SK-N-SH (cell line): ENCODE results near the gene KCNA1. TPM values are rescaled to one million over a fixed set of nuclear protein-coding genes. Genes with fewer than 3 reads are reported as not detected.

Source experiments
- CTCF ChIA-PET: fragments of 300-600, 350-600 bp; formaldehyde crosslinking; extraction: SDS; loops from one replicate; lab custom pipeline; 2021; lab: Yijun Ruan, JAX
- POLR2A ChIA-PET: fragments of 350-600 bp; sonication (Branson Sonifier 250); formaldehyde crosslinking; extraction: SDS; loops from one replicate; lab custom pipeline; 2020; ENCODE audit warnings: antibody characterized with exemption, inconsistent platforms; lab: Yijun Ruan, JAX
- DNase-seq: peaks from one replicate; pipeline ENCODE4 v3.0.0; 2012
- H2AFZ ChIP-seq: fragments of 200-600 bp; sonication (generic); 2 replicates; pipeline ENCODE4 v1.8.1; 2016; ENCODE audit warnings: antibody characterized with exemption, mild to moderate bottlenecking, low read depth
- H3F3A ChIP-seq: fragments of 200-600 bp; sonication (generic); replicated peaks from 2 replicates; pipeline ENCODE3; 2016; ENCODE audit warnings: antibody characterized with exemption, mild to moderate bottlenecking; ENCODE audit not compliant: insufficient read depth
- H3K27ac ChIP-seq, 2 experiments: fragments of 200-500 bp in 1 of 2; fragments of 200-600 bp in 1 of 2; sonication (Bioruptor generic) in 1 of 2; sonication (generic), shearing (Covaris generic) in 1 of 2; 2 replicates each; pipeline versions ENCODE4 v1.5.1 to v1.6.1; 2014 to 2016; ENCODE audit warnings: low read depth in 2 of 2, inconsistent platforms in 1 of 2, low read length in 1 of 2, mild to moderate bottlenecking in 1 of 2, mixed read lengths in 1 of 2
- H3K27me3 ChIP-seq: fragments of 200-600 bp; sonication (generic), shearing (Covaris generic); 2 replicates; pipeline ENCODE4 v1.6.1; 2016; ENCODE audit warnings: mixed run types; ENCODE audit not compliant: insufficient read depth
- H3K36me3 ChIP-seq, 2 experiments: fragments of 200-500 bp in 1 of 2; fragments of 200-600 bp in 1 of 2; sonication (Bioruptor generic) in 1 of 2; sonication (generic) in 1 of 2; replicated peaks in 1 of 2; 2 replicates each; pipeline versions ENCODE3 to v1.5.1; 2014 to 2016; ENCODE audit warnings: low read length in 1 of 2, mild to moderate bottlenecking in 1 of 2; ENCODE audit not compliant: insufficient read depth in 2 of 2, control insufficient read depth in 1 of 2
- H3K4me1 ChIP-seq, 2 experiments: fragments of 200-500 bp in 1 of 2; fragments of 200-600 bp in 1 of 2; sonication (Bioruptor generic) in 1 of 2; sonication (generic), shearing (Covaris generic) in 1 of 2; 2 replicates each; pipeline versions ENCODE4 v1.5.1 to v1.6.1; 2014 to 2016; ENCODE audit warnings: low read depth in 1 of 2, low read length in 1 of 2, mixed run types in 1 of 2; ENCODE audit not compliant: insufficient read depth in 2 of 2, control insufficient read depth in 1 of 2
- H3K4me2 ChIP-seq: fragments of 200-600 bp; sonication (generic), shearing (Covaris generic); 2 replicates; pipeline ENCODE4 v1.6.1; 2017; ENCODE audit warnings: mixed run types
- H3K4me3 ChIP-seq, 2 experiments: fragments of 200-500 bp in 1 of 2; fragments of 200-600 bp in 1 of 2; sonication (Bioruptor generic) in 1 of 2; sonication (generic), shearing (Covaris generic) in 1 of 2; 2 replicates each; pipeline versions ENCODE4 v1.5.1 to v1.8.1; 2014 to 2016; ENCODE audit warnings: low read depth in 2 of 2, inconsistent platforms in 1 of 2, low read length in 1 of 2, mild to moderate bottlenecking in 1 of 2, mixed read lengths in 1 of 2, moderate library complexity in 1 of 2
- H3K79me2 ChIP-seq: fragments of 200-600 bp; sonication (generic); 2 replicates; pipeline ENCODE4 v1.8.1; 2017; ENCODE audit warnings: mild to moderate bottlenecking; ENCODE audit not compliant: insufficient read depth
- H3K9ac ChIP-seq: fragments of 200-600 bp; sonication (generic); 2 replicates; pipeline ENCODE4 v1.6.1; 2017; ENCODE audit warnings: mixed run types
- H3K9me2 ChIP-seq: fragments of 200-600 bp; sonication (generic); 2 replicates; pipeline ENCODE4 v1.6.1; 2017; ENCODE audit warnings: mixed run types
- H3K9me3 ChIP-seq: fragments of 200-600 bp; sonication (generic); 2 replicates; pipeline ENCODE4 v1.6.1; 2017; ENCODE audit warnings: mixed run types, mild to moderate bottlenecking, moderate library complexity
- H4K20me1 ChIP-seq: fragments of 200-600 bp; sonication (generic); 2 replicates; pipeline ENCODE4 v1.6.1; 2017; ENCODE audit warnings: mild to moderate bottlenecking, mixed run types; ENCODE audit not compliant: insufficient read depth
- CHD2 ChIP-seq: fragments of 150-350 bp; IDR thresholded peaks from 2 replicates; pipeline ENCODE4 v1.6.1; 2018; ENCODE audit warnings: low read length; ENCODE audit not compliant: partially characterized antibody
- FOSL2 ChIP-seq: IDR thresholded peaks from 2 replicates; pipeline ENCODE4 v1.4.0; 2012; ENCODE audit warnings: low read depth, mild to moderate bottlenecking, moderate library complexity, borderline replicate concordance
- JUND ChIP-seq: IDR thresholded peaks from 2 replicates; pipeline ENCODE4 v1.4.0; 2012
- MEF2A ChIP-seq: IDR thresholded peaks from 2 replicates; pipeline ENCODE4 v1.4.0; 2012; ENCODE audit warnings: low read depth, borderline replicate concordance
- NFIC ChIP-seq: IDR thresholded peaks from 2 replicates; pipeline ENCODE4 v1.4.0; 2012; ENCODE audit warnings: borderline replicate concordance
- NRF1 ChIP-seq: IDR thresholded peaks from 2 replicates; pipeline ENCODE4 v1.6.1; 2012; ENCODE audit warnings: low read depth, mild to moderate bottlenecking, low read length
- RCOR1 ChIP-seq: fragments of 150-350 bp; IDR thresholded peaks from 2 replicates; pipeline ENCODE4 v1.6.1; 2017; ENCODE audit warnings: antibody characterized with exemption, low read length
- REST ChIP-seq: IDR thresholded peaks from 2 replicates; pipeline ENCODE4 v1.6.1; 2012; ENCODE audit warnings: mild to moderate bottlenecking, low read depth, low read length, moderate library complexity
- SIN3A ChIP-seq: IDR thresholded peaks from 2 replicates; pipeline ENCODE4 v1.6.1; 2012; ENCODE audit warnings: low read depth, mild to moderate bottlenecking, low read length, moderate library complexity, borderline replicate concordance
- TEAD4 ChIP-seq: IDR thresholded peaks from 2 replicates; pipeline ENCODE4 v1.4.0; 2012; ENCODE audit warnings: mild to moderate bottlenecking, borderline replicate concordance; ENCODE audit not compliant: insufficient read depth
- WGBS: methylation state at CpG from one replicate; pipeline ENCODE4 v1.1.6; 2017; ENCODE audit warnings: low lambda C conversion rate; 5-methylcytosine and 5-hydroxymethylcytosine counted together
- polyA plus RNA-seq, 3 experiments: library from polyadenylated mRNA; depleted of rRNA; stranded (reverse); fragments of >200 nt; gene quantifications; 2 replicates each; pipeline ENCODE4 v1.2.3, GENCODE V29; 2012
- TF ChIP-seq, protein P1 (sequence below): IDR thresholded peaks from 2 replicates; pipeline ENCODE4 v1.4.0; 2012; ENCODE audit warnings: low read depth, borderline replicate concordance
- TF ChIP-seq, protein P2 (sequence below): IDR thresholded peaks from 2 replicates; pipeline ENCODE4 v1.4.0; 2012; ENCODE audit warnings: low read depth, borderline replicate concordance

KCNA1 gene
- polyA plus RNA-seq, 1 of the 3 experiments (the other 2 are of a cell fraction), result not detected

DNA sequence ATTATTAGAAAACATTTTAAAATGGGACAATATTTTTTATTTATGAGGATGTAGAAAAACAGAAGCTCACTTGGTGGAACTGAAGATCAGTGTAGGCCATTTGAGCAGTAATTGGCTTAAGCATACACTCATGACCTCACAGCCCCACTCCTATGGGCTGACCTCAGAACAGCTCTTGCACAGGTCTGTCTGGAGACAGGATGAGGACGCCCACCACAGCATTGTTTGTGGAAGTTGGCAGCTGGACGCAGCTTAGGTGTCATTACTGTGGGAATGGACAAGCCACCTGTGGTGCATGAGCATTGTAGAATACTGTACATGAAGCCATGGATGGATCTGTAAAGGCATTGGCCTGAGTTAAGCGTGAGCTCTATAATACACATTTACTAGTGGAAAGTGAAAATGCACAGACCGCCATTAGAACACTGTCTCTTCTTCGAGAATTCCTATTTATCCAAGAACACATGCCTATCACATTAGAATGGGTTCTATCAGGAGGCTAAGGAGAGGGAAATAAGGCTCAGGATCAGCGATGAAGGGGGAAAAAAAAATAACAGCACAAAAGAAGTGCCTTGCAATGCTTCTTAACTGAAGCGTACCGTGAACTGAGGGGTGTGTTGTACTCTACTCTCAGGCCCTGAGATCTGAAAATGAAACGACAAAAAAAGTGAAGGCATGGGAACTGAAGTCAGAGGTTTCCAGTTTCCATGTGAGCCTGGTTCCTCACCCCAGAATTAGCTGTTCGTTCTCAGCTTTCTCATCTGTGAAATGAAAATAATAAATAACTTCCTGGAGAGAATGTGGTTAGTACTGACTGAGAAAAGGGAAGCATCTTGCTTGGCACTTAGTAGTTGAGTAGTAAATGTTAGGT, 33.6 kb downstream of the KCNA1 start:
- Histone ChIP-seq H3K36me3 (no peaks in the 10 kb centered on the region), H3K4me2 (peak overlapping the region; percentile 26; the same call in 1 of the 2 replicates), H3K9me3 (no peaks in the 10 kb centered on the region), H3K4me3 (no peak overlapping the region), H3K4me1 (no peaks in the 10 kb centered on the region), H2AFZ (no peak overlapping the region), H3K9ac (no peak overlapping the region), H3K27me3 (peaks cover 48% of the 10 kb centered on the region; the same call in 1 of the 2 replicates), H3K9me2 (no peaks in the 10 kb centered on the region), H3F3A (no peaks in the 10 kb centered on the region), H3K79me2 (no peaks in the 10 kb centered on the region), H3K27ac (no peak overlapping the region), H4K20me1 (no peaks in the 10 kb centered on the region)
- TF ChIP-seq NRF1 (no peak), RCOR1 (no peak), FOSL2 (no peak), MEF2A (no peak), CHD2 (no peak), NFIC (no peak), JUND (no peak), REST (no peak), TEAD4 (no peak), SIN3A (no peak)
- TF ChIP-seq, protein P1, sequence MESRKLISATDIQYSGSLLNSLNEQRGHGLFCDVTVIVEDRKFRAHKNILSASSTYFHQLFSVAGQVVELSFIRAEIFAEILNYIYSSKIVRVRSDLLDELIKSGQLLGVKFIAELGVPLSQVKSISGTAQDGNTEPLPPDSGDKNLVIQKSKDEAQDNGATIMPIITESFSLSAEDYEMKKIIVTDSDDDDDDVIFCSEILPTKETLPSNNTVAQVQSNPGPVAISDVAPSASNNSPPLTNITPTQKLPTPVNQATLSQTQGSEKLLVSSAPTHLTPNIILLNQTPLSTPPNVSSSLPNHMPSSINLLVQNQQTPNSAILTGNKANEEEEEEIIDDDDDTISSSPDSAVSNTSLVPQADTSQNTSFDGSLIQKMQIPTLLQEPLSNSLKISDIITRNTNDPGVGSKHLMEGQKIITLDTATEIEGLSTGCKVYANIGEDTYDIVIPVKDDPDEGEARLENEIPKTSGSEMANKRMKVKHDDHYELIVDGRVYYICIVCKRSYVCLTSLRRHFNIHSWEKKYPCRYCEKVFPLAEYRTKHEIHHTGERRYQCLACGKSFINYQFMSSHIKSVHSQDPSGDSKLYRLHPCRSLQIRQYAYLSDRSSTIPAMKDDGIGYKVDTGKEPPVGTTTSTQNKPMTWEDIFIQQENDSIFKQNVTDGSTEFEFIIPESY, result no peak
- TF ChIP-seq, protein P2, sequence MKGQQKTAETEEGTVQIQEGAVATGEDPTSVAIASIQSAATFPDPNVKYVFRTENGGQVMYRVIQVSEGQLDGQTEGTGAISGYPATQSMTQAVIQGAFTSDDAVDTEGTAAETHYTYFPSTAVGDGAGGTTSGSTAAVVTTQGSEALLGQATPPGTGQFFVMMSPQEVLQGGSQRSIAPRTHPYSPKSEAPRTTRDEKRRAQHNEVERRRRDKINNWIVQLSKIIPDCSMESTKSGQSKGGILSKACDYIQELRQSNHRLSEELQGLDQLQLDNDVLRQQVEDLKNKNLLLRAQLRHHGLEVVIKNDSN, result no peak
- ChIA-PET CTCF (no interaction called here), POLR2A (no interaction called here)
- no peak for DNase-seq
- WGBS, result 10% methylated on average over 10 of the region's 10 CpGs
